Activated CD8-positive, alpha-beta memory T cell treated with anti-CD3 and anti-CD28 coated beads for 1 hour (primary cell): Measurements from ENCODE around the gene NMNAT3.
"Not testable (repeated sequence)": the region's sequence is repeated elsewhere in the genome, so short reads cannot be mapped to it uniquely, and the experiment has no call there.

Source experiments
- DNase-seq, 2 donors: peaks; one replicate each; pipeline ENCODE4 v3.0.0-alpha.2; 2020; ENCODE audit warnings: low read depth in 1 of 2; ENCODE audit errors: extremely low read depth in 1 of 2

NMNAT3 gene

GRCh38 chr3:139586420-139587017 lies 91.3 kb downstream of the NMNAT3 start:
- no peak for DNase-seq

GRCh38 chr3:139585820-139586219 lies 92.0 kb downstream of the NMNAT3 start:
- DNase-seq: no peak

- not testable (repeated sequence) for DNase-seq
Observed at GRCh38 chr3:139583651-139584050, 94.1 kb downstream of the NMNAT3 start.

DNA sequence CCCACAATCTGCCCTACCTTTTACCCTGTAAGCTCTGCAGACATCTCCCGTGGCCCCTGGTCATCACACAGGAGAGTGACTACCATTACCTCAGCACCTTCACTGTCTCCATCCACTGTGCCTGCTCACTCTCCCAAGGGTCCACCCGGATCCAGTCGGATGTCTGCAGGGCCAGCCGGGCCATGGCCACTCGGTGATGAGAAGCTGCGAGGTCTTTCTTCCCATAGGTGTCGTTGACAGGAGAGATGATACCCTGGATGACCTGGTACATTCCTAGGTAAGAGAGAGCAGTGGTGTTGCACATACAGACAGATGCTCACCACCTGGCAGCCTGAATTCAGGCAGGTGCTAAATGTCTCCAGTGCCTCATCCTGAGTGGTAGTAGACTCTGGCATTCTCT lies 99.0 kb downstream of the NMNAT3 start:
- DNase-seq: no peak

- no peak for DNase-seq
Observed at GRCh38 chr3:139577909-139578308, 99.9 kb downstream of the NMNAT3 start.

DNA sequence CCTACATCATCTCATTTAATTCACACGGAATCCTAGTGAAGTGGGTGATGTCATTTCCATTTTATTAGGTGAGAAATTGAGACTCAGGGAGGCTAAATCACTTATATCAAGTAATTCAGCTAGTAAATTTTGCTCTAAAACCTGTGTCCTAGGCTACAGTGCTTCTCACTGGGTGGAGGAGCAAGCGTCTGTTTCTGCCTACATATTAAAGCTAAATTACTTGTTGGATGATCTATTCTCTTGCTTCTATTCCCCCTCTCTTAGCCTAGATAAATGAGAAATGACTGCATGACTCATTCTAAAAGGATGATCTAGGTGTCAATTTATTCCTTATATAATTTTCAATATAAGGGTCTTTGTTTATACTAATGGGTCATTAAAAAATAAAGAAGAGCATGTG lies 100.4 kb downstream of the NMNAT3 start:
- DNase-seq: no peak

DNA sequence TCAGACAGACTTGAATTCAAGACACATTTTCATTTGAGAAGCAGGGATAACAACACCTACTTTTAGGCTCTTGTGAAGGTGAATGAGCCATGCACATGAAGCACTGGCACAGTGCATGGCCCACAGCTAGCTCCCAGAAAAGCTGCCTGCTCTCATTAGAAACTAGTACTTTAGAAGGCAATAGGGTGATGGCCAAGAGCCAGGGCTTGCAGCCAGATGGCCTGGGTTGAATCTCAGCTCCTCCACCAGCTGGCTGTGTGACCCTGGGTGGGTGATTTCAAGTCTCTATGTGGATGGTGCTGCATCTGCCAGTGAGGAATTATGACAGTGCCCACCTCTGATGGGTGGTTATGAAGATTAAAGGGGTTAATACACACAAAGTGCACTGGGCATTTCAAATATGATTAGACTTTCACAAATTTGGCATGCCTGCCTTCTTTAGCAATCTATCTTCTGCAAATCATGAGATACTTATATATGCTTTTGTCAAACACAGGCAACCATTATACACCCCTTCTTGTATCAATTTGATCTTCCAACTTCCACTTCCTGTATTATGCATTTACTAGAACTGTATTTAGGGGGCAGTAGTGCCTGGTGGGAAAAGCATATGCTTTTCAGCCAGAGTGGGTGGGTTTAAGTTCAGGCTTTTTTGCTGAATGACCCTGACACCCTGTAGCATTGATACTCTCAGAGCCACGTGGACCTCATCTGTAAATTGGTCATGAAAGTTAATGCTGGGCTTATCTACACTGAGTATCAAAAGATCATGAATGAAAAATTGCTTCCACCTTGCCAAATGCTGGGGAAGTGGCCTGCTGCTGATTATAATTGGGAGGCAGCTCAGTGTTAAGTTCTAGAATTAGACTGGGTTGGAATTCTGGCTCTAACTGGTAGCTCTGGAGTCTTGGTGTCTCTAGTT lies 103.5 kb downstream of the NMNAT3 start:
- no peak for DNase-seq

DNA sequence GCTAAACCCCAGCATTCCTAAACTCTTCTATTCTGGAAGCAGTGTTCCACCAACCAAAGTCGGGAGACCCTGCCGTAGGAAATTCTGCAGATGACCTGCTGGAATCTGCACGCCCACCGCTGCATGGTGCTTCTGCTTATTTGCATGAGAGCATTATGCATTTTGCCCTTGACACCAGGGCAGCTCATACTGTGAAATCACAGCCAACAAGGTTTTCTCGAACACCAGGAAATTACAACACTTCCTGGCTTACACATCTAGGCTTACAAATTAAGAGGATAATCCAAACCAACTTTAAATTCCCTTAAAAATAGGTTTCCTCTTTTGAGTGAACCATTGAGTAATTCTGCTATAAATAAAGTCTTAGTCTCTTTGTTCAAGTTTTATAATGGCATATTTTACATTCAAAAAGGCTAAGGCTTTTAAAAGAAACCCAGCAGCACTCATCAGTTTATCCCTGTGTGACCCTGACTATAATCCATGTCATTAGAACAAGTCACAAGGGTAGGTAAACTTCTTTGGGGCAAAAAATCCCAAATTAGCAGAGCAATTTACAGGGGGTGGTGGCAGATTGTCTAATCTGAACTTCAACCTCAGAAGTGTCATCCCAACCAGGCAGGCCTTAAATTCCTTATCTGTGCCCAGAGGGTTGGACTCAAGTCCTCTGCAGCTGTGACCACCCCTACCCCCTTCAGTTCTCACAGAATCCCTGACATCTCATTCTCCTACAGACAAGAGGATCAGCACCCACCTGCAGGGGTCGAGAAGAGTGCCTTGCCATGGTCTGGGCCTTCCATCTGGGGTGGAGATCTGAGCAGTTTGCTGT lies 104.7 kb downstream of the NMNAT3 start:
- DNase-seq: no peak

GRCh38 chr3:139571711-139572110 lies 106.1 kb downstream of the NMNAT3 start:
- DNase-seq: no peak

GRCh38 chr3:139564294-139564861 lies 113.4 kb downstream of the NMNAT3 start:
- DNase-seq: no peak

DNA sequence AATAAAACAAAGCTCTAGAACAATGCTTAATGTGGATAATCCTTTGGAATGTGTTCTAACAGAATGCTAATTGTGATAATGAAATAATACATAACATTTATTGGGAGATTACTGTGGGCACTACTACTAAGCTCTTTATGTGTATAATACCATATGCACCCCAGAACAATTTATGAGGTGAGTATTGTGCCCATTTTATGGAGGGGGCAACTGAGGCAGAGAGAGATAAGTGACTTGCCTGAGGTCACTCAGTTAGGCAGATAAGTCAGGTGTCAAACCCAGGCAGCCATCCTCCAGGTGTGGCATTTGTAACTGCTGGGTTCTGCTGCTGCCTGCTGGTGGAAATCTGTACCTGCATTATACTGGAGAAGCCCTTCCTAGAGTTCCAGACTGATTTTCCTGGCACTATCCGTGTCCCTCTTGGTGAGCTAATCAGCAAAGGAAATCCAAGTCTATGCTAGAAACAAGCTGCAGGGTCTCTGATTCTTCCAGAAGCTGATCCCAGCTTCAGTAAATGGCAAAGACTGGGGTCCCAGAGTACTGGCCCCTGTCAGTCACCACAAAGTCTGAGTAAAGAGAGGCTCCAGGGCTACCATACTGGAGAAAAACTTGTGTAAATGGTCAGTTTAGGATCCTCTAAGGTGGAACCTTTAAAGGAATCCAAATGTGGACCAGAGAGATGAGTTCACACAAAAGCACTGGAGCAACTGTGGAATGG lies 115.7 kb downstream of the NMNAT3 start:
- DNase-seq: no peak

DNA sequence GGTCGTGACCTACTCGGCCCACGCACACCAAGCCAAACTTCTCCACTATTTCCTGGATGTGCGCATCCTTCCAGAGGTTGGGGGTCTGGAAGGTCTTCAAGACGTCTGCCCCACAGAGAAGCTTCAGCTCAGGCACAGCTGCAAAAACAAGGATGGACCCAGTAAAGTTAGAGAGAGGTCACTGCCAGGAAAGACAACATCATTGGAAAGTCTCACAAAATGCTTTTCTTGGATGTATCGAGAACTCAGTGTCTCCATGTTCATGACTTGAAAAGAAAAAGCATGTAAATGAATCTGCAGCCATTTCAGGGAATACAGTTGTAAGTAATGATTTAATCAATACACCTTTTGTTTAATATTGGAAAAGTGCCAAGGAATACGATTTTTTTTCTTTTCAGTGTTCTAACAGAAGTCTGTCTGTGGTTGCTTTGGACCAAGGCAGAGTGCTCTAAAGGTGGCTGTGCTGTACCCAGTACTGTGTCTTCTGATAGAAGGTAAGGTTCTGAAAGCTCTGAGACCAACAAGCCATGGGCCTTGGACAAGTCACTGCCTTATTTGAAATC lies 116.4 kb downstream of the NMNAT3 start:
- DNase-seq: no peak

DNA sequence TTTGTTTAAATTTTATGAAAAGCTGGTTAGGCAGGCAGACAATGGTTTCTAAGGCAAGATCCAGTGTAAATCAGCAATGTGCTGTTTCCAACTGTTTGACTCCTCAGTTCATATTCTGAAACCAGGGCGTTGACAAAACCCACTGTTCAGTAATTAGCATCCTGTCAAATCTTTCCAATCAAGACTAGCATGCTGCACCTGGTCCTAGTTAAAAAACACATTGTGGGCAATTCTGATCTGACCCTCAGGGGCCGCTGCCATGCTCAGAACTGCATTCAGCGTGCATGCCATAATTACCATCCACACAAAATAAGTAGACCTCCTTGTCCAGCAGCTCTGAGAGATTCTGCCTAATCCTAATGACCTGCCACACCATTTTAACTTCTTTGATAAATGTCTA lies 117.4 kb downstream of the NMNAT3 start:
- DNase-seq: no peak

DNA sequence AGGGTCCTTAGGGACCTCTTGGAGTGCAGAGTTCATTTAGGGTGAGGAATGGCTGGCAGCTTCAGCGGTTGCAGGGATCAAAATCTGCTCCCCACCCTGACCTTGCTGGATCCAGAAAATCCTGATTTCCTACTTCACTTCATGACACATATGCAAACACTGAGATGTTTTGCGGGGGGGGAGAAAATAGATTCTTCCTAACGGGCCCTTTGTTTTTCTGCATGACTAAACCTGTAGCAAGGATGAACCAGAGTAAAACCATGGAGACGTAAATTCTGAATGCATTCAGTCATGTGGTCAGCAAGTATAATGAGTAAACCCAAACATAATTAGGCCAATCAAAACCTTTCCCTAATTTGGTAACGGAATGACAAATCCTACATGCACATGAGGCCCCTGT lies 118.2 kb downstream of the NMNAT3 start:
- no peak for DNase-seq

GRCh38 chr3:139558351-139559266 lies 119.2 kb downstream of the NMNAT3 start:
- no peak for DNase-seq

- no peak for DNase-seq
Observed at GRCh38 chr3:139557041-139557440, 120.7 kb downstream of the NMNAT3 start.

DNA sequence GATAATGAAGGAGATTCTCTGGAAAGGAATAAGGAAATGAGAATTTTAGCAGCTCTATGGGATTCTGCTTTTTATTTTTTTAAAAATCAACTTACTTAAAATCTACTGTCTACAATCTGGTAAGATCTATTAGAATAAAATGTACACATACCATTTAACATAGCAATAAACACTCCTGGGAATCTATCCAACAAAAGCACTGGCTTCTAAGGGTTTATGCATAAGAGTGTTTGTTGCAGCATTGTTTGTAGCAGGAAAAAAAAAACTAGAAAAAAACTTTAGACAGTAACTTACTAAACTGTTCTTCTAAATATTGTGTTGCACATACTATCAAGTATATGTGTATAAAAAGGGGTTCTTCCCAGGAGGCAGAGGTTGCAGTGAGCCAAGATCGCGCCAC lies 122.5 kb downstream of the NMNAT3 start:
- DNase-seq: no peak

DNA sequence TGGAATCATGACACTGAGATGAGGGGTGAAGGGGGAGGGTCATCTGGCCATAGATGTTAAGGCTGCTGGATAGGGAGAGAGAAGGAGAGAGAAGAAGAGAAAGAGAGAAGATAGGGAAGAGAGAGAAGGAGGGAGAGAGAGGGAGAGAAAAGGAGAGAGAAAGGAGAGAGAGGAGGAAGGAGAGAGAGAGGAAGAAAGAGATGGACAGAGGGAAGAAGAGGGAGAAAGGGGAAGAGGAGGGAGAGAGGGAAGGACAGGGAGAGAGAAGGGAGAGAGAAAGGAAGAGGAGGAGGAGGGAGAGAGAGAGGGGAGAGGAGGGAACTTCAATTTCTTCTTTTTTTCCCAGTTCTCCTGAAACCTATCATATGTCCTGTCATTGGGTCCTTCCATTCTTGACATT lies 123.1 kb downstream of the NMNAT3 start:
- no peak for DNase-seq
